WTC11 (cell line): ENCODE results near the gene ARHGAP26.

Source experiments
- E2F1 ChIP-seq: sonication (generic); formaldehyde crosslinking; IDR thresholded peaks from 2 replicates; pipeline ENCODE4 v1.8.0; 2022; ENCODE audit warnings: mild to moderate bottlenecking, missing genetic modification reagents
- NFE2L1 ChIP-seq: sonication (generic); formaldehyde crosslinking; IDR thresholded peaks from 2 replicates; pipeline ENCODE4 v1.8.1; 2023; ENCODE audit warnings: missing genetic modification reagents
- RELA ChIP-seq: sonication (generic); formaldehyde crosslinking; IDR thresholded peaks from 2 replicates; pipeline ENCODE4 v1.8.1; 2022; ENCODE audit warnings: missing genetic modification reagents, mild to moderate bottlenecking, borderline replicate concordance

- TF ChIP-seq NFE2L1 (CRISPR knock-in tag) (no peak), RELA (CRISPR knock-in tag) (no peak), E2F1 (CRISPR knock-in tag) (no peak)
These were observed 314.2 kb downstream of the ARHGAP26 start for GRCh38 chr5:143084407-143084806.
